Gastrocnemius medialis (tissue), 4 donors: Measurements from ENCODE around the gene ZBTB7B.

Experiments used
- CTCF ChIP-seq, 5 experiments: fragments of 450-650 bp in 3 of 5; fragments of 200-600 bp in 2 of 5; sonication (generic) in 2 of 5; IDR thresholded peaks in 4 of 5; conservative IDR thresholded peaks in 1 of 5; 1 replicate in 4 of 5; 2 replicates in 1 of 5; pipeline ENCODE4 v1.5.1; 2016 to 2019; ENCODE audit warnings: antibody characterized with exemption in 5 of 5, mild to moderate bottlenecking in 3 of 5, moderate library complexity in 3 of 5
- POLR2A ChIP-seq, 2 donors: fragments of 450-650 bp; IDR thresholded peaks; one replicate each; pipeline ENCODE4 v1.6.1; 2017; ENCODE audit warnings: antibody characterized with exemption in 2 of 2, mild to moderate bottlenecking in 2 of 2, moderate library complexity in 2 of 2

- TF ChIP-seq POLR2A (IDR thresholded peaks at IDR 0.05) (no peak), CTCF (IDR thresholded peaks at IDR 0.05 in 4 of 5, conservative IDR thresholded peaks at IDR 0.05 in 1 of 5) (no peak)
These were observed 14.3 kb upstream of the ZBTB7B start for GRCh38 chr1:154988058-154988954.
